Esophagus muscularis mucosa (tissue), 4 donors: ENCODE measurements around the gene PAPLN. TPM values are rescaled to one million over a fixed set of nuclear protein-coding genes. Genes with fewer than 3 reads are reported as not detected.

Experiments
- DNase-seq: peaks from one replicate; pipeline ENCODE4 v3.0.0-alpha.2; 2017; ENCODE audit errors: extremely low spot score
- H3K27ac ChIP-seq, 4 donors: fragments of 200-600 bp; sonication (generic); replicated peaks in 1 of 4; 1 replicate in 3 of 4; 2 replicates in 1 of 4; pipeline ENCODE4 v1.5.1; 2016 to 2019; ENCODE audit warnings: mild to moderate bottlenecking in 1 of 4
- H3K27me3 ChIP-seq, 4 donors: fragments of 200-600 bp; sonication (generic); one replicate each; pipeline versions ENCODE4 v1.5.1 to v1.6.0; 2016 to 2019
- H3K36me3 ChIP-seq, 4 donors: fragments of 200-600 bp; sonication (generic); one replicate each; pipeline ENCODE4 v1.5.1; 2016 to 2019
- H3K4me1 ChIP-seq, 4 donors: fragments of 200-600 bp; sonication (generic); one replicate each; pipeline ENCODE4 v1.5.1; 2016 to 2019
- H3K4me3 ChIP-seq, 4 donors: fragments of 200-600 bp; sonication (generic); 1 replicate in 2 of 4; 2 replicates in 2 of 4; pipeline ENCODE4 v1.5.1; 2016 to 2019; ENCODE audit warnings: mild to moderate bottlenecking in 4 of 4, moderate library complexity in 1 of 4
- H3K9me3 ChIP-seq, 4 donors: fragments of 200-600 bp; sonication (generic); 1 replicate in 3 of 4; 2 replicates in 1 of 4; pipeline ENCODE4 v1.5.1; 2016 to 2019
- EP300 ChIP-seq: sonication (generic); formaldehyde crosslinking; IDR thresholded peaks from one replicate; pipeline ENCODE4 v1.6.1; 2017; ENCODE audit warnings: antibody characterized with exemption
- POLR2A ChIP-seq: fragments of 450-650 bp; IDR thresholded peaks from one replicate; pipeline ENCODE4 v1.6.1; 2017; ENCODE audit warnings: antibody characterized with exemption, moderate library complexity, mild to moderate bottlenecking, low read depth
- POLR2AphosphoS5 ChIP-seq, 2 donors: sonication (generic); formaldehyde crosslinking; IDR thresholded peaks; one replicate each; pipeline ENCODE4 v1.6.1; 2017; ENCODE audit warnings: antibody characterized with exemption in 2 of 2
- WGBS: methylation state at CpG from one replicate; pipeline ENCODE4 v1.1.5; 2018; 5-methylcytosine and 5-hydroxymethylcytosine counted together
- intact Hi-C: fragments of 100-400 bp; cut with DNase I; formaldehyde crosslinking; loops from one replicate; pipeline ENCODE4 v1.15.1; 2023
- total RNA-seq, 4 donors: library from RNA; depleted of rRNA; stranded (reverse); fragments of >200 nt; gene quantifications; one replicate each; pipeline versions ENCODE4 v1.1.0 to v1.2.1, GENCODE V29; 2016
- TF ChIP-seq, protein P1 (sequence below), 3 experiments: fragments of 200-600 bp in 2 of 3; fragments of 450-650 bp in 1 of 3; sonication (generic) in 2 of 3; IDR thresholded peaks; one replicate each; pipeline ENCODE4 v1.5.1; 2017 to 2019; ENCODE audit warnings: antibody characterized with exemption in 3 of 3, mild to moderate bottlenecking in 2 of 3, moderate library complexity in 1 of 3

Gene PAPLN
- total RNA-seq, 4 donors from 2014 or later = 12.0 to 43.5 (median 24.1) TPM

DNA sequence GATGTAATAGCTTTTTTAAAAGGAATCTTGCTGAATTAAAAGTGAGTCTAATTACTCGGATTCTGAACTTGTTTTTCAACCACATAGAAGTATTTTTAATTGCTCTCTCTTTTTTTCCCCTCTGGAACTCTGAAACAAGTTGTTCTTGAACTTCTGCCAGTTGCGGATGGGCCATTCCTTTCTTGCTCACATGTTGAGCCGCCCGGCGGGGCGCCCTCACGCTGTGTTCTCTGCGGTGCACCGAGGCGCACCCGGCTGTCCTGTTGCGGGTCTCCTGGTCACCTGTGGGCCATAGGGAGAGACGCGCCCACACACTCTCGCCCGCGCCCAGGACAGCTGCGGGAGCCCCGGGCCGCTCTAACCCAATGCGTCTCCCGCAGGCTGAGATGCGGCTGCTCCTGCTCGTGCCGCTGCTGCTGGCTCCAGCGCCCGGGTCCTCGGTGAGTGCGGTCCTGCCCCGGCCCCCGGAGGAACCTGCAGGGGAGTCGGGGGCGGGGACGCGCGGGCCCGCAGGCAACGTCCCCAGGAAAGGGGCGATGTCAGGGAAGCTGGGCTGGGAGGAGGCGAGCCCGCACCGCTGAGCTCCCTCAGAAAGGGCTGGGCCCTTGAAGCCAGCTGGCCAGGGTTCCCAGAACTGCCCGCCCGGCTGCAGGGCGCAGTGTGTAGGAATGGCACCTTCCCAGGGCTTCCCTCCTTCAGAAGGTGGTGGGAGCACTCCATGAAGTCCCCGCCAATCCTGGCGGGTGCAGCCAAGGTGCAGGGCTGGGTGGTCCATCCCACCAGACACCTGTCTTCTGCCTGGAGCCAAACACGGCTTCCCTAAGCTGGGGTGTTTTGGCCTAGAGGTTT is 2.3 kb downstream of the PAPLN start:
- peaks cover 28 to 75% (median 69%) of the 10 kb centered on the region in 4 donors for H3K4me1 ChIP-seq
- no peak for DNase-seq
- peaks cover 0 to 5% (median 1%) of the 10 kb centered on the region in 4 donors for H3K36me3 ChIP-seq
- TF ChIP-seq EP300 = no peak
- TF ChIP-seq POLR2AphosphoS5 (IDR thresholded peaks at IDR 0.05) = peak in 1 of 2 donors; percentile 20
- TF ChIP-seq, protein P1, sequence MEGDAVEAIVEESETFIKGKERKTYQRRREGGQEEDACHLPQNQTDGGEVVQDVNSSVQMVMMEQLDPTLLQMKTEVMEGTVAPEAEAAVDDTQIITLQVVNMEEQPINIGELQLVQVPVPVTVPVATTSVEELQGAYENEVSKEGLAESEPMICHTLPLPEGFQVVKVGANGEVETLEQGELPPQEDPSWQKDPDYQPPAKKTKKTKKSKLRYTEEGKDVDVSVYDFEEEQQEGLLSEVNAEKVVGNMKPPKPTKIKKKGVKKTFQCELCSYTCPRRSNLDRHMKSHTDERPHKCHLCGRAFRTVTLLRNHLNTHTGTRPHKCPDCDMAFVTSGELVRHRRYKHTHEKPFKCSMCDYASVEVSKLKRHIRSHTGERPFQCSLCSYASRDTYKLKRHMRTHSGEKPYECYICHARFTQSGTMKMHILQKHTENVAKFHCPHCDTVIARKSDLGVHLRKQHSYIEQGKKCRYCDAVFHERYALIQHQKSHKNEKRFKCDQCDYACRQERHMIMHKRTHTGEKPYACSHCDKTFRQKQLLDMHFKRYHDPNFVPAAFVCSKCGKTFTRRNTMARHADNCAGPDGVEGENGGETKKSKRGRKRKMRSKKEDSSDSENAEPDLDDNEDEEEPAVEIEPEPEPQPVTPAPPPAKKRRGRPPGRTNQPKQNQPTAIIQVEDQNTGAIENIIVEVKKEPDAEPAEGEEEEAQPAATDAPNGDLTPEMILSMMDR (IDR thresholded peaks at IDR 0.05) = peak in 1 of 3 experiments; percentile 13
- no peak for TF ChIP-seq POLR2A
- H3K27me3 ChIP-seq = peaks cover 0 to 18% (median 4%) of the 10 kb centered on the region in 4 donors
- H3K4me3 ChIP-seq = peak overlapping the region; percentile 60 to 78 (median 70)
- intact Hi-C loops = no loop called here
- H3K9me3 ChIP-seq = no peaks in the 10 kb centered on the region
- 13% methylated on average over 20 of the region's 48 CpGs for WGBS
- peak overlapping the region; percentile 42 to 76 (median 71) for H3K27ac ChIP-seq

DNA sequence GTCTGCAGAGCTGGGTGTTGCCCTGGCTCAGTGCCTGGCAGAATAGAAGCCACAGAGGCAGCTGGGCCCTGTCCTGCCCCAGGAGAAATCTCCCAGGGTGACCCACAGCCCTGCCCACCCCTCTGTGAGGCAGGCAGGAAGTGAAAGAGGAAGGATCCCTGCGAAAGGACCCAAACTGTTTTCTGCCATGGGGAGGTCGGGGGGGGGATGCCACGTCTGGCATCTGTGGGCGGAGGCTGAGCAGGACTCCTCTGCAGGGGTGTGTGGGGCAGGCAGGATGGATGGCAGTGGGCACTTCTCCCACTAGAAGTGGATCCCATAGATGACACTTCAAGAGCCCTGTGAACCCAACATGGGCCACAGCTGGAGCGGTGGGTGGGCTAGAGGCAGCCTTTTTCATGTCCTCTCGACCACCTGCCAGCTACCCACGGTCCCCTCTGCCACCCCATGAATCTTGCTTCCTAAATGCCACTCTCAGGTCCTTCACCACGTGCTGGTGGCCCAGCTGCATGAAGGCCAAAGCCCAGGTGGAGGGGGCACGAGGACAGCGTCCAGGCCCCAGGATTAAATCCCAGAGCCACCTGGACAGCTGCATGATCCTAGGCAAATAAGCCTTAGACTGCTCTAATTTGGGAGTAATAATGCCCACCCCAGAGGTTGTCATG is 3.6 kb downstream of the PAPLN start:
- TF ChIP-seq POLR2A (no peak), EP300 (no peak), POLR2AphosphoS5 (IDR thresholded peaks at IDR 0.05) (no peak)
- TF ChIP-seq, protein P1 (IDR thresholded peaks at IDR 0.05) = no peak
- no peak for DNase-seq
- Histone ChIP-seq H3K4me3 (no peak overlapping the region), H3K4me1 (peaks cover 32 to 75% (median 68%) of the 10 kb centered on the region in 4 donors), H3K36me3 (peaks cover 0 to 16% (median 4%) of the 10 kb centered on the region in 4 donors), H3K27me3 (peaks cover 0 to 18% (median 4%) of the 10 kb centered on the region in 4 donors), H3K27ac (peak overlapping the region in 3 of 4 donors; percentile 20 to 76 (median 67)), H3K9me3 (no peaks in the 10 kb centered on the region)
- 75% methylated on average over 7 of the region's 10 CpGs for WGBS
- intact Hi-C loops = no loop called here

DNA sequence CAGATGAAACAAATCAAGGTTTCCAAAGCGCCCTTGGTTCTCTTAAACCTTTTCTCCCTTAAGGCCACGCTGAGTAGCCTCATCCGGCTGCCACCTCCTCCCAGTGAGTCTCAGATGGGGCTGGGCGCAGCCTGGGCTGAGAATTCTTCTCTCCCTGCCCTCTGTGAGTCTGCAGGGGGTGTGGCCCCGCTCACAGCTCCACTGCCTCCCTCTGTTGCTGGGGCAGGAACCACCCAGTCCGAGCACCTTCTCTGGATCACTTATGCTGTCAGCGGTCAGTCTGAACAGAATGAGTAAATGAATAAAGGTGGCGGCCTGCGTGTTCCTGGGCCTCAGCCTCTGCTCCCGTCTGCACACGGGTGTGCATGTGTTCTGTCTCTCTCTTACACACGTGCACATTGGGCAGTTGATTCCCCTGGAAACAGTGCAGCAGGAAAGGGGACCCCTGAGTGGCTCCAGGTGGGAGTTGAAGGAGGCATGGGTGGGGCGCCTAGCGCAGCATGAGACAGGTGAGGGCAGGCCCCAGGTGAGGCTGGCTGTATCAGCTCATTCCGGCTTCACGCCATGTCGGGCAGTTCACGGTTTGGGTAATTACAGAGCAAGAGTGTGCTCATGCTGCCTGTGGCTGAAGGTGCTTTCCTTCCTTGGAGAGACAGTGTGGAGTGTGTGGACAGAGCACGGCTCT is 4.3 kb downstream of the PAPLN start:
- no peak for DNase-seq
- peaks cover 32 to 75% (median 68%) of the 10 kb centered on the region in 4 donors for H3K4me1 ChIP-seq
- WGBS = 89% methylated on average over 14 of the region's 19 CpGs
- H3K27ac ChIP-seq = peak overlapping the region; percentile 44 to 76 (median 61)
- TF ChIP-seq EP300 (no peak), POLR2A (no peak), POLR2AphosphoS5 (IDR thresholded peaks at IDR 0.05) (no peak)
- TF ChIP-seq, protein P1 (IDR thresholded peaks at IDR 0.05) = no peak
- intact Hi-C loops = no loop called here
- no peak overlapping the region for H3K4me3 ChIP-seq
- peaks cover 0 to 17% (median 4%) of the 10 kb centered on the region in 4 donors for H3K36me3 ChIP-seq
- peaks cover 0 to 18% (median 4%) of the 10 kb centered on the region in 4 donors for H3K27me3 ChIP-seq
- H3K9me3 ChIP-seq = no peaks in the 10 kb centered on the region

DNA sequence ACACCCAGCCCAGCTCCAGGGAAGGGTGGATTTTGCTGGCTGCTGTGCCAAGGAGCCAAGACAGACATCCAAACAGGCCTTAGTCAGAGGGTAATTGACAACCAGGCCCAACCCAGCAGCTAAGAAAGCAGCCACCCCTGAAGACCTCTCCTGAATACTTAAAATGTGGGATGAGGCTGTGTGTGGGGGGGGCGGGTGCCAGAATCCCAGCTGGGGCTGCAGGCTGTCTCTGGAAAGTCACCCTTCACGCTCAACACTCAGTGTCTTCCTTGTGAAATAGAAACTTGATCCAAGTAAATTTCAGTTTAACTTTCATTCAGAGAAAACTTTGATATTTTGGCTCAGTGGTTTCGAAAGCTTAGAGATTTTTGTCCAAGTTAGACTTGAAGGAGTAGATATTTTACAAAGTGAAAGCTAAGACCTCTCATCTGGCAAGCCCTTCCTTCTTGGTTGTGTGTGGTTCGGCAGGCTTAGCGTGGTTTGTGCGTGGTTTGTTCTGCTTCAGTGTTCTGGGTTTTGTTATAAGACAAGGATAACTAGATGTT is 5.1 kb downstream of the PAPLN start:
- no peaks in the 10 kb centered on the region for H3K9me3 ChIP-seq
- 56% methylated on average over 6 of the region's 6 CpGs for WGBS
- no peak for DNase-seq
- TF ChIP-seq, protein P1 (IDR thresholded peaks at IDR 0.05) = no peak
- TF ChIP-seq POLR2A (no peak), POLR2AphosphoS5 (IDR thresholded peaks at IDR 0.05) (no peak), EP300 (no peak)
- H3K4me1 ChIP-seq = peaks cover 29 to 68% (median 62%) of the 10 kb centered on the region in 4 donors
- H3K27me3 ChIP-seq = peaks cover 0 to 14% (median 3%) of the 10 kb centered on the region in 4 donors
- H3K36me3 ChIP-seq = peaks cover 0 to 20% (median 8%) of the 10 kb centered on the region in 4 donors
- H3K4me3 ChIP-seq = peak overlapping the region; percentile 21 to 36 (median 26)
- H3K27ac ChIP-seq = peak overlapping the region; percentile 44 to 76 (median 61)
- intact Hi-C loops = no loop called here
